GM12872 (cell line): ENCODE data around the gene RFLNA.

Source experiments
- TF ChIP-seq, protein P1 (sequence below): IDR thresholded peaks from 3 replicates; pipeline ENCODE4 v1.5.1; 2011; ENCODE audit warnings: low read depth, mild to moderate bottlenecking, low read length, moderate library complexity; ENCODE audit not compliant: insufficient read depth

The RFLNA gene

DNA sequence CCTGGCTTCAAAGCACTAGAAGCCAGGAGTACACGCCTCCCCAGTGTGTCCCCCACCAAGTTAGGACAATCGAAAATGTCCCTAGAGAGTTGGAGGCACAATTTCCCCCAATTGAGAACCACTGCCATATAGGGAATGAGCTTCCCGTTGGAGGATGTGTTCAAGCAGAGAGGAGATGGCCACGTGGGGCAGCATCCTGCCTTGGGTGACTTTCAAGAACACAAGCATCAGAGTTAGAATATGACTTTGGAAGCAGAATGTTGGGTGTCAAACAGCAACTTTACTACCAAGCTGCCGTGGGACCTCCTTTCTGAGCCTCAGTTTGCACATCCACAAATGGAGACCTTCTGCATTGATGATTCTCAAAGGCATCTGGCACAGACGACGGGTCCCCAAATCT, 56.5 kb downstream of the RFLNA start:
- TF ChIP-seq, protein P1, sequence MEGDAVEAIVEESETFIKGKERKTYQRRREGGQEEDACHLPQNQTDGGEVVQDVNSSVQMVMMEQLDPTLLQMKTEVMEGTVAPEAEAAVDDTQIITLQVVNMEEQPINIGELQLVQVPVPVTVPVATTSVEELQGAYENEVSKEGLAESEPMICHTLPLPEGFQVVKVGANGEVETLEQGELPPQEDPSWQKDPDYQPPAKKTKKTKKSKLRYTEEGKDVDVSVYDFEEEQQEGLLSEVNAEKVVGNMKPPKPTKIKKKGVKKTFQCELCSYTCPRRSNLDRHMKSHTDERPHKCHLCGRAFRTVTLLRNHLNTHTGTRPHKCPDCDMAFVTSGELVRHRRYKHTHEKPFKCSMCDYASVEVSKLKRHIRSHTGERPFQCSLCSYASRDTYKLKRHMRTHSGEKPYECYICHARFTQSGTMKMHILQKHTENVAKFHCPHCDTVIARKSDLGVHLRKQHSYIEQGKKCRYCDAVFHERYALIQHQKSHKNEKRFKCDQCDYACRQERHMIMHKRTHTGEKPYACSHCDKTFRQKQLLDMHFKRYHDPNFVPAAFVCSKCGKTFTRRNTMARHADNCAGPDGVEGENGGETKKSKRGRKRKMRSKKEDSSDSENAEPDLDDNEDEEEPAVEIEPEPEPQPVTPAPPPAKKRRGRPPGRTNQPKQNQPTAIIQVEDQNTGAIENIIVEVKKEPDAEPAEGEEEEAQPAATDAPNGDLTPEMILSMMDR: no peak

DNA sequence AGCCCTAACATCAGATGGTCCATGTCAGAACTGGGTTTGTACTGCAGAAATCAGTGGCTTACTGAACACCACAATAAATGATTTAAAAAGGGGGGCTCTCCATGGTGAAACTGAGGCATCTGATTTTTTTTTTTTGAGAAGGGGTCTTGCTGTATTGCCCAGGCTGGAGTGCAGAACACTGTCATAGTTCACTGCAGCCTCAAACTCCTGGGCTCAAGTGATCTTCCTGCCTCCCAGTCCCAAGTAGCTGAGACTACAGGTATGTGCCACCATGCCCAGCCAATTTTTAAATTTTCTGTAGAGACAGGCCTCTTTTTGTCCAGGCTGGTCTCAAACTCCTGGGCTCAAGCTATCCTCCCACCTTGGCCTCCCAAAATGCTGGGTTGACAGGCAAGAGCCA, 57.4 kb downstream of the RFLNA start:
- TF ChIP-seq, protein P1: no peak

DNA sequence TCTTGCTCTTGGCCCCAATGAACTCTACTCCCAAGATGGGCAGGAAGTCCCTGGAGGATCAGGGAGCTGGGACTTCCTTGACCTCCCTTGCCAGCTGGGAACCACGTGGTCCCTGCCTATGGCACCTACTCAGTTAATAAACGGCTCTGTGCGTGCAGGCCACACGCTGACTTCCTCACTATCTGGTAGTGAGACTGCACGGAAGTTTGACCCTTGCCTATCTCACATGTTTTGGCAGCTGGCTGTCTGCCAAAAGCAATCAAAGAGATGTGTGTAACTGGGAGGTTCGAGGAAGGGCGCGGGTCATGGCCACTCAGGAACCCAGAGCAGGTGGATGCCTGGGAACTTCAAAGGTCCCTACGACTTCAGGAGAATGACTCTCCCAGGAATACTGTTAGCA, 57.9 kb downstream of the RFLNA start:
- TF ChIP-seq, protein P1: no peak

GRCh38 chr12:124354400-124354799, 59.5 kb downstream of the RFLNA start:
- TF ChIP-seq, protein P1: no peak

DNA sequence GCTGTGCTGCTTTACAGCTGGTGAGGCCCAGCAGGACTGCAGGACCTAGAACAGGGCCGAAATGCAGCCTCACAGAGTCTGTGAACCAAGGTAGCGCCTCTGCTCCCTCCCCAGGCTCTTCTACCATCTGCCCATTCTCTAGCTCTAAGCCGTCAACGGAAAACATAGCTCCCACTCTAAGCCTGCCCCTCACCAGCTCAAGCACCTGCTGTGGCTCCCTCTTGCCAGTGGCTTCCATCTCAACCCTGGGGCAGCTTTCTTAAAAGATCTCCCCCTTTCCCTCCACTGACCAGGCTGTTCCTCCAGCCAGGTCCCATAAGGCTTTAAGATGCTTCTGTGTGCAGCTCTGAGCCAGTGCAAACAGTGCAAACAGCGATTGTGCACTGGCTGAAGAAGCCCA, 61.3 kb downstream of the RFLNA start:
- TF ChIP-seq, protein P1: no peak

DNA sequence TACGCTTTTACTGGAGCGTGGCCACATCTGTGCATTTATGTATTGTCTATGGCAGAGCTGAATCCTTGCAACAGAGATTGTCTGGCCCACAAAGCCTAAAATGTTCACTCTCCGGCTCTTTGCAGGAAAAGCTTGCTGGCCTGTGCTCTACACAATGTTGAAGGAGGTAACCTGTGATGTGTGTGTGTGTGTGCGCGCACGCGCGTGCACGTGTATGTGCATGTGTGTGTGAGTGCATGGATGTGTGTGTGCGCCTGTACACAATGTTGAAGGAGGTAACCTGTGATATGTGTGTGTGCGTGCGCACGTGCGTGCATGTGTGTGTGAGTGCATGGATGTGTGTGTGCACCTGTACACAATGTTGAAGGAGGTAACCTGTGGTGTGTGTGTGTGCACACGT, 62.7 kb downstream of the RFLNA start:
- TF ChIP-seq, protein P1: no peak

DNA sequence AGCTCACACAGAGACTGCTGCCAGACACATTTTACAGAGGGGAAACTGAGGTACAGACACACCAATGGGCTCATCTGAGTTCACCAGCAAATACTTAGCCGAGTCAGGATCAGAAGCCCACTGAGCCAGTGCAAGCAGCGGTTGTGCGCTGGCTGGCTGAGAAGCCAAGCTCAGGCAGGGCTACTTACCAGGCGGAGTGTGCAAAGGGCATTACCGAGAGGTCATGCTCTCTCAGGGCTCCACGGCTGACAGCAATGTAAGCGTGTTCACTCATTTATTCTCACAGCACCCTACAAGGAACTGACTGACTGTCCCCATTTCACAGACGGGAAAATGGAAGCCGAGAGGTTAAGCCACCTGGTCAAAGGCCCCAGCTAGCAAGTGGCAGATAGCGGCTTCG, 63.7 kb downstream of the RFLNA start:
- TF ChIP-seq, protein P1: no peak
